Activated CD4-positive, alpha-beta memory T cell treated with anti-CD3 and anti-CD28 coated beads for 36 hours (primary cell): Measurements from ENCODE around the gene ARAP3. TPM values are rescaled to one million over a fixed set of nuclear protein-coding genes. Genes with fewer than 3 reads are reported as not detected.
A peak's percentile ranks its signal among the peaks of the same experiment; 100 is the strongest.

Experiments
- CTCF ChIA-PET: fragments of 350-600 bp; sonication (Branson Sonifier 250); formaldehyde crosslinking; loops from one replicate; lab custom pipeline; 2021; ENCODE audit warnings: antibody characterized with exemption, inconsistent platforms; lab: Charles Lee
- POLR2A ChIA-PET: fragments of 350-600 bp; sonication (Branson Sonifier 250); formaldehyde crosslinking; loops from one replicate; lab custom pipeline; 2021; ENCODE audit warnings: antibody characterized with exemption; lab: Charles Lee
- DNase-seq: peaks from one replicate; pipeline ENCODE4 v3.0.0-alpha.2; 2020
- H3K27ac Mint-ChIP-seq: one replicate; pipeline ENCODE4 v1.8.0; 2021; ENCODE audit warnings: mixed read lengths
- H3K27me3 Mint-ChIP-seq: one replicate; pipeline ENCODE4 v1.8.0; 2021; ENCODE audit warnings: mixed read lengths
- H3K36me3 Mint-ChIP-seq: one replicate; pipeline ENCODE4 v1.8.0; 2021; ENCODE audit warnings: mixed read lengths
- H3K4me1 Mint-ChIP-seq: one replicate; pipeline ENCODE4 v1.8.0; 2021; ENCODE audit warnings: low read depth, mixed read lengths
- H3K4me3 Mint-ChIP-seq: one replicate; pipeline ENCODE4 v1.8.0; 2021; ENCODE audit warnings: mild to moderate bottlenecking, mixed read lengths
- H3K9me3 Mint-ChIP-seq: one replicate; pipeline ENCODE4 v1.8.0; 2021; ENCODE audit warnings: mixed read lengths
- intact Hi-C: fragments of 100-400 bp; cut with micrococcal nuclease; formaldehyde crosslinking; loops from one replicate; pipeline ENCODE4 v1.15.1; 2023
- total RNA-seq, 2 experiments: library from RNA; stranded (reverse); gene quantifications; one replicate each; pipeline ENCODE4 v1.2.3, GENCODE V29; 2021

Gene ARAP3
- total RNA-seq, 2 experiments from 2014 or later, result 5.1 to 5.2 TPM

- CTCF ChIA-PET, result no interaction called here
These were observed 32.7 kb upstream of the ARAP3 start for GRCh38 chr5:141714542-141715310.

GRCh38 chr5:141713616-141714309 is 31.7 kb upstream of the ARAP3 start:
- CTCF ChIA-PET, result interaction anchor here (1.0 to 2.6 kb wide), 2 partner anchors 10 to 12 kb away, joined by 3 to 7 read pairs; no protein-coding TSS in a partner anchor

More at GRCh38 chr5:141714542-141715310, 32.7 kb upstream of the ARAP3 start:
- Mint-ChIP-seq H3K9me3 (no peaks in the 10 kb centered on the region), H3K36me3 (no peaks in the 10 kb centered on the region), H3K27me3 (peaks cover 7% of the 10 kb centered on the region), H3K4me3 (no peak overlapping the region), H3K27ac (no peak overlapping the region), H3K4me1 (no peaks in the 10 kb centered on the region)
- intact Hi-C loops, result no loop called here
- no peak for DNase-seq
- POLR2A ChIA-PET, result no interaction called here

DNA sequence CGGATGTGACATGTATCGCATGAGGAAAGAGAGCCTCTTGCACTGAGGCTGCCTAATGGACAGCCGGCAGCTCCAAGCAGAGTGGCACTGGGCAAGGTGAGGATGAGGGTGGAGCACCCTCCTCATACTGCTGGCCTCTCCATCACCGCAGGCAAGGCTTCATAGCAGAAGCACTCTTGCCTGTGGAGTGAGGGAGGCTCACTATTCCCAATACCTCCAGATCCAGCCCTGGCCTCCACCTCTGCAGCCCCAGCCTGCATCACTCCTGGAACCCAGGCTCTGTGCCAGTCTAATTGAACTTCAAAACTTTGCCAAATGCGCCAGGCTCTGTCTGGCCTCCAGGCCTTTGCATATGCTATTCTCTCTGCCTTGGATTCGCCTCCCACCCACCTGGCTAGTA is 29.7 kb upstream of the ARAP3 start:
- no peak overlapping the region for H3K27ac Mint-ChIP-seq
- no peaks in the 10 kb centered on the region for H3K9me3 Mint-ChIP-seq
- H3K4me1 Mint-ChIP-seq, result no peaks in the 10 kb centered on the region
- H3K4me3 Mint-ChIP-seq, result no peak overlapping the region
- POLR2A ChIA-PET, result no interaction called here
- H3K27me3 Mint-ChIP-seq, result peaks cover 1% of the 10 kb centered on the region
- no peak for DNase-seq
- no peaks in the 10 kb centered on the region for H3K36me3 Mint-ChIP-seq
- CTCF ChIA-PET, result interaction anchor here (2.6 kb wide), 1 partner anchor 10 kb away, joined by 7 read pairs; no protein-coding TSS in a partner anchor
- intact Hi-C loops, result no loop called here

More at GRCh38 chr5:141713616-141714309, 31.7 kb upstream of the ARAP3 start:
- H3K27me3 Mint-ChIP-seq, result peaks cover 7% of the 10 kb centered on the region
- H3K4me3 Mint-ChIP-seq, result no peak overlapping the region
- H3K36me3 Mint-ChIP-seq, result no peaks in the 10 kb centered on the region
- H3K9me3 Mint-ChIP-seq, result no peaks in the 10 kb centered on the region
- POLR2A ChIA-PET, result no interaction called here
- H3K4me1 Mint-ChIP-seq, result no peaks in the 10 kb centered on the region
- H3K27ac Mint-ChIP-seq, result no peak overlapping the region
- intact Hi-C loops, result no loop called here
- no peak for DNase-seq

- Mint-ChIP-seq H3K27me3 (no peaks in the 10 kb centered on the region), H3K4me1 (no peaks in the 10 kb centered on the region), H3K4me3 (no peak overlapping the region), H3K9me3 (no peaks in the 10 kb centered on the region), H3K27ac (no peak overlapping the region), H3K36me3 (no peaks in the 10 kb centered on the region)
- ChIA-PET CTCF (interaction anchor here (0.9 to 1.9 kb wide), 4 partner anchors 8 to 251 kb away, joined by 3 to 6 read pairs (median 5); no protein-coding TSS in a partner anchor), POLR2A (interaction anchor here (0.6 kb wide), 1 partner anchor 8 kb away, joined by 3 read pairs; no protein-coding TSS in a partner anchor)
- intact Hi-C loops, result no loop called here
- no peak for DNase-seq
These were observed 27.8 kb upstream of the ARAP3 start for GRCh38 chr5:141709699-141710267.

- no peak overlapping the region for H3K27ac Mint-ChIP-seq
- peaks cover 1% of the 10 kb centered on the region for H3K4me1 Mint-ChIP-seq
- H3K27me3 Mint-ChIP-seq, result peaks cover 4% of the 10 kb centered on the region
- ChIA-PET CTCF (interaction anchor here (1.2 to 1.4 kb wide), 3 partner anchors 14 to 172 kb away, joined by 3 to 4 read pairs (median 3); no protein-coding TSS in a partner anchor), POLR2A (no interaction called here)
- H3K9me3 Mint-ChIP-seq, result no peaks in the 10 kb centered on the region
- intact Hi-C loops, result no loop called here
- no peaks in the 10 kb centered on the region for H3K36me3 Mint-ChIP-seq
- no peak overlapping the region for H3K4me3 Mint-ChIP-seq
- DNase-seq, result no peak
These were observed 26.0 kb upstream of the ARAP3 start for GRCh38 chr5:141708016-141708415.

DNA sequence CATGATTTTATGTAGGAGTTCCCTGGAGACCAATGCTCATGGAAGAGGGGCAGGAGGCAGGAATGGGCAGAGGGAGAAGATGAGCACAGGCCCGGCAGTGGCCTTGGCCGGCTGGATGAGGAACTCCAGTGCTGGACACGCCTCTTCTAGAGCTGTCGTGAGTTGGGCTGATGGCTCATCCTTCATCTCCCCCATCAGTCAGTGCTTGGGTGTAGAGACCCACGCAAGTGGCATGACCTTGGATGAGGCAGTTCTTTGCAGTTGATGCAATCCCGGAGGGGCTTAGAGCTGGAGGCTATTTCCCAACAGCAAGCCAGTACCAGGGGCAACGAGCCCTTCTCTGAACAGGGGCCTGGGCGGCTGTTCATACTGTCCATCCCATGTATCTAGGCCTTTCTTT is 25.5 kb upstream of the ARAP3 start:
- intact Hi-C loops, result no loop called here
- H3K4me1 Mint-ChIP-seq, result peaks cover 4% of the 10 kb centered on the region
- H3K27ac Mint-ChIP-seq, result no peak overlapping the region
- no peak for DNase-seq
- H3K36me3 Mint-ChIP-seq, result no peaks in the 10 kb centered on the region
- peaks cover 5% of the 10 kb centered on the region for H3K27me3 Mint-ChIP-seq
- no peak overlapping the region for H3K4me3 Mint-ChIP-seq
- H3K9me3 Mint-ChIP-seq, result no peaks in the 10 kb centered on the region
- ChIA-PET CTCF (interaction anchor here (0.8 to 1.4 kb wide), 3 partner anchors 108 to 172 kb away, joined by 3 read pairs; no protein-coding TSS in a partner anchor), POLR2A (no interaction called here)

DNA sequence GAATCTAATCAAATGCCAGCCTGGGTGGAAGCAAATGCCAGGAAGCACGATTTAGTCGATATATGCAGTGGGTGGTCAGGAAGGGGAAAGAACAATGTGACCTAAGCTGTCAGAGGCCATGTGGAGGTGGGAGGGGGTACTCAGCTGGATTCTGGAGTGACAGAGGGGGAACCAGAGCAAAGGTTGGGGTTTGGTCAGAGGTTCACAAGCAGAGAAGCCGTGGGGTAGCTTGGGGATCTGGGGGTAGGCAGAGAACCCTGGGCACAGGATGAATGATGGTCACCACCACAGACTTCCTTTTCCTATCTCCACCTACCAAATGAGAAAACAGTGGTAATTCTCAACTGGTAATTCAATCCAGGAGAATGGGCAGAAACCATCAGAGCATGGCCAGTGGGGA is 24.1 kb upstream of the ARAP3 start:
- Mint-ChIP-seq H3K4me1 (peaks cover 14% of the 10 kb centered on the region), H3K27me3 (peaks cover 8% of the 10 kb centered on the region), H3K4me3 (no peak overlapping the region), H3K27ac (no peak overlapping the region), H3K9me3 (no peaks in the 10 kb centered on the region), H3K36me3 (no peaks in the 10 kb centered on the region)
- POLR2A ChIA-PET, result no interaction called here
- no peak for DNase-seq
- CTCF ChIA-PET, result no interaction called here
- intact Hi-C loops, result no loop called here

- H3K27ac Mint-ChIP-seq, result no peak overlapping the region
- intact Hi-C loops, result no loop called here
- DNase-seq, result no peak
- H3K9me3 Mint-ChIP-seq, result no peaks in the 10 kb centered on the region
- peaks cover 9% of the 10 kb centered on the region for H3K27me3 Mint-ChIP-seq
- peaks cover 17% of the 10 kb centered on the region for H3K4me1 Mint-ChIP-seq
- no peaks in the 10 kb centered on the region for H3K36me3 Mint-ChIP-seq
- ChIA-PET POLR2A (no interaction called here), CTCF (no interaction called here)
- H3K4me3 Mint-ChIP-seq, result no peak overlapping the region
These were observed 23.4 kb upstream of the ARAP3 start for GRCh38 chr5:141705469-141705868.

- Mint-ChIP-seq H3K9me3 (no peaks in the 10 kb centered on the region), H3K4me3 (no peak overlapping the region), H3K36me3 (no peaks in the 10 kb centered on the region), H3K4me1 (peaks cover 17% of the 10 kb centered on the region), H3K27me3 (peaks cover 9% of the 10 kb centered on the region), H3K27ac (no peak overlapping the region)
- ChIA-PET CTCF (interaction anchor here (1.6 to 5.7 kb wide), 3 partner anchors 12 to 175 kb away, joined by 4 to 116 read pairs (median 74); partner anchors contain the start of gene PCDH1), POLR2A (no interaction called here)
- intact Hi-C loops, result no loop called here
- DNase-seq, result no peak
These were observed 22.8 kb upstream of the ARAP3 start for GRCh38 chr5:141704782-141705297.

DNA sequence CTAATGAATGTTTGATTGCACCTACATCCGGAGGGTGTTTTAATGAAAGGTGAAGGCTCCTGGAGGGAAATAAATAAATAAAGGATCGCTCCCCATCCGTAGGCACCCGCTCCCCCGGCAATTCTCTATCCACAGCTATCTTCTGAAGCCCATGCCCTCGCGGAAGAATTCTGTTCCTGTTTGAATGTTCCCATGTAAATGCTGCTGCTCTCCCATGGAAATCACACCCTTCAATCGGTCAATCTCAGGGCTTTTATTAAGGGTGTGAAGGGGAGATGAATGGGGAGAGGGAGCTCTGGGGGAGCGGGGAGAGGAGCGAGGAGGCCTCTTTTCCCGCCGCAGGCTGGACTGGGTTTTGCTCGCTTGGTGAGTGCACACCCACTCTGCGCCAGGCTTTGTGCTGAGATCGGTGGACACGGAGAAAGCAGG is 21.1 kb upstream of the ARAP3 start:
- intact Hi-C loops, result loop anchor here (2.0 kb wide), 1 partner anchor 108 kb away; no protein-coding TSS in a partner anchor
- no peak for DNase-seq
- ChIA-PET POLR2A (interaction anchor here (1.1 kb wide), 1 partner anchor 119 kb away, joined by 3 read pairs; no protein-coding TSS in a partner anchor), CTCF (interaction anchor here (0.6 to 5.7 kb wide), 16 partner anchors 10 to 266 kb away, joined by 3 to 116 read pairs (median 4); partner anchors contain the start of genes DELE1, PCDH1 and RNF14)
- Mint-ChIP-seq H3K9me3 (no peaks in the 10 kb centered on the region), H3K4me1 (peaks cover 17% of the 10 kb centered on the region), H3K27ac (no peak overlapping the region), H3K4me3 (peak overlapping the region; percentile 69), H3K27me3 (peaks cover 9% of the 10 kb centered on the region), H3K36me3 (no peaks in the 10 kb centered on the region)

DNA sequence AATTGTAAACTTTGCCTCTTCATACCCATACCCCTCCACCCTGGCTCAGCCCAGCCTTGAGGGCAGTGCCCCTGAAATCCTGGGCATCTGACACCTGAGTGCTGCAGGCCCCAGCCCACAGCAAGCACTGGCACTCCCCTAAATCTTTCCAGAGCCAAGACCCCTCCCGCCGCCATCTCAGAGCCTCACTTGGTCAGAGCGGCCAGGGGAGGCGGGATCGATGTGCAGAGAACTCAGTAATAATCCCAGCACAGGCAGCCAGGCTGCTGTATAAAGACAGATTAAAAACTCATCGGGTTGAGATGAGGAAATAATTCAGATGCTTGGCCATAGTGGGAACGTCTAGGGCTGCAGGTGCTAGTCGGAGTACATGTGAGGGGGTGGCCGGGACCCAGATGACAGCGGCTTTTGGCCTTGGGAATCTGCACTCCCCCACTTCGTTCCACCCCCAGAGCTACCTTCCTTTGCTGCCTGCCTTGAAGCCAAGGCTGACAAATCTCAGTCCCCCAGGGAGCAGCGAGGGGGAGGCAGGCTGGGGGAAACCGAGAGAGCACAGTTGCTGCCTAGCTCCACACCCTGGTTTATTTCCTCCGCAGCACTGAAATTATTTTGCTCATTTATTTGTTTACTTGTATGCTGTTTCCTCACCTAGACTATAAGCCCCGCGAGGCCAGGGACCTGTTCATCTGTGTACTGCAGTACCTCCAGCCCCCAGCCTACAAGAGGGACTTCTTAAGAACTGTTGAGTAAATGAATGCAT is 19.5 kb upstream of the ARAP3 start:
- Mint-ChIP-seq H3K36me3 (no peaks in the 10 kb centered on the region), H3K9me3 (no peaks in the 10 kb centered on the region), H3K27ac (no peak overlapping the region), H3K4me3 (peak overlapping the region; percentile 69), H3K27me3 (peaks cover 9% of the 10 kb centered on the region), H3K4me1 (peaks cover 17% of the 10 kb centered on the region)
- CTCF ChIA-PET, result interaction anchor here (0.8 to 5.7 kb wide), 20 partner anchors 9 to 443 kb away, joined by 3 to 116 read pairs (median 4); partner anchors contain the start of genes PCDH1, PCDH12 and RNF14
- POLR2A ChIA-PET, result interaction anchor here (0.9 to 1.2 kb wide), 3 partner anchors 9 to 178 kb away, joined by 3 to 5 read pairs (median 3); no protein-coding TSS in a partner anchor
- peak; percentile 49 for DNase-seq
- intact Hi-C loops, result loop anchor here (1.0 to 2.0 kb wide), 3 partner anchors 8 to 178 kb away; no protein-coding TSS in a partner anchor
